Breast epithelium (tissue), 4 donors: Measurements from ENCODE around the gene FAH. TPM values are rescaled to one million over a fixed set of nuclear protein-coding genes. Genes with fewer than 3 reads are reported as not detected.
A peak's percentile ranks its signal among the peaks of the same experiment; 100 is the strongest.

ENCODE experiments used
- DNase-seq, 2 donors: peaks; one replicate each; pipeline ENCODE4 v3.0.0-alpha.2; 2019; ENCODE audit warnings: low spot score in 2 of 2
- H3K27ac ChIP-seq, 2 donors: fragments of 200-600 bp; sonication (generic) in 1 of 2; one replicate each; pipeline ENCODE4 v1.5.1; 2016 to 2019; ENCODE audit warnings: mild to moderate bottlenecking in 1 of 2
- H3K27me3 ChIP-seq, 2 donors: fragments of 200-600 bp; sonication (generic) in 1 of 2; one replicate each; pipeline versions ENCODE4 v1.5.1 to v1.6.0; 2017 to 2019; ENCODE audit warnings: control low read depth in 1 of 2, mild to moderate bottlenecking in 1 of 2
- H3K36me3 ChIP-seq: fragments of 200-600 bp; one replicate; pipeline ENCODE4 v1.5.1; 2019
- H3K4me1 ChIP-seq, 2 donors: fragments of 200-600 bp; sonication (generic); one replicate each; pipeline ENCODE4 v1.5.1; 2016 to 2019; ENCODE audit warnings: control low read depth in 1 of 2
- H3K4me3 ChIP-seq, 3 donors: fragments of 200-600 bp; sonication (generic); 1 replicate in 2 of 3; 2 replicates in 1 of 3; pipeline ENCODE4 v1.5.1; 2016 to 2019; ENCODE audit warnings: mild to moderate bottlenecking in 3 of 3, moderate library complexity in 2 of 3
- H3K9me3 ChIP-seq, 2 donors: fragments of 200-600 bp; sonication (generic) in 1 of 2; one replicate each; pipeline ENCODE4 v1.5.1; 2016 to 2019; ENCODE audit warnings: control low read depth in 1 of 2
- POLR2A ChIP-seq: fragments of 450-650 bp; IDR thresholded peaks from one replicate; pipeline ENCODE4 v1.6.1; 2016; ENCODE audit warnings: antibody characterized with exemption, mild to moderate bottlenecking, moderate library complexity
- POLR2AphosphoS5 ChIP-seq, 3 donors: sonication (generic); formaldehyde crosslinking; IDR thresholded peaks; one replicate each; pipeline ENCODE4 v1.6.1; 2017; ENCODE audit warnings: antibody characterized with exemption in 3 of 3
- intact Hi-C: fragments of 100-400 bp; cut with DNase I; formaldehyde crosslinking; loops from one replicate; pipeline ENCODE4 v1.15.1; 2023; ENCODE audit warnings: low total_unique reads
- total RNA-seq, 3 donors: library from RNA; depleted of rRNA; stranded (reverse); fragments of >200 nt; gene quantifications; one replicate each; pipeline ENCODE4 v1.1.0, GENCODE V29; 2016
- TF ChIP-seq, protein P1 (sequence below), 3 donors: fragments of 450-650 bp; IDR thresholded peaks; one replicate each; pipeline ENCODE4 v1.5.1; 2016 to 2017; ENCODE audit warnings: antibody characterized with exemption in 3 of 3, mild to moderate bottlenecking in 3 of 3, moderate library complexity in 3 of 3

FAH gene
- total RNA-seq, 3 donors from 2014 or later = 48.8 to 164 (median 50.9) TPM

DNA sequence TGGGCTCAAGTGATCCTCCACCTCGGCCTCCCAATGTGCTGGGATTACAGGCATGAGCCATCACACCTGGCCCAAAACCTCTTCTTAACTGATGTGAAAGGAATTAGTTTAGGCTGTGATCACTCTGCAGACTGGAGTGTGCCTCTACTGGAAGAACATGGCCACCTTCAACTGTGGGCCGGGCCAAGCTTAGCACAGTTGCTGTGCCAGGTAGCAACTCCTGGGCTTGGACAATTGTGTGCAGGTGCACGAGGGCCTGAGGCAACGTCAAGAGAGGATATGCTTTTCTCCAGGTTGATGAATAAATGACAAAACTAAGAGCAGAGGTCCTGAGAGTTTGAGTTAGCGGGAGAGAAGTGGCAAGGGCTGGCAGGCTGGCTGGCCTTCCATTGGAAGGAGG is 6.5 kb downstream of the FAH start:
- intact Hi-C loops = no loop called here
- no peak for DNase-seq
- TF ChIP-seq, protein P1, sequence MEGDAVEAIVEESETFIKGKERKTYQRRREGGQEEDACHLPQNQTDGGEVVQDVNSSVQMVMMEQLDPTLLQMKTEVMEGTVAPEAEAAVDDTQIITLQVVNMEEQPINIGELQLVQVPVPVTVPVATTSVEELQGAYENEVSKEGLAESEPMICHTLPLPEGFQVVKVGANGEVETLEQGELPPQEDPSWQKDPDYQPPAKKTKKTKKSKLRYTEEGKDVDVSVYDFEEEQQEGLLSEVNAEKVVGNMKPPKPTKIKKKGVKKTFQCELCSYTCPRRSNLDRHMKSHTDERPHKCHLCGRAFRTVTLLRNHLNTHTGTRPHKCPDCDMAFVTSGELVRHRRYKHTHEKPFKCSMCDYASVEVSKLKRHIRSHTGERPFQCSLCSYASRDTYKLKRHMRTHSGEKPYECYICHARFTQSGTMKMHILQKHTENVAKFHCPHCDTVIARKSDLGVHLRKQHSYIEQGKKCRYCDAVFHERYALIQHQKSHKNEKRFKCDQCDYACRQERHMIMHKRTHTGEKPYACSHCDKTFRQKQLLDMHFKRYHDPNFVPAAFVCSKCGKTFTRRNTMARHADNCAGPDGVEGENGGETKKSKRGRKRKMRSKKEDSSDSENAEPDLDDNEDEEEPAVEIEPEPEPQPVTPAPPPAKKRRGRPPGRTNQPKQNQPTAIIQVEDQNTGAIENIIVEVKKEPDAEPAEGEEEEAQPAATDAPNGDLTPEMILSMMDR (IDR thresholded peaks at IDR 0.05) = no peak
- no peak for TF ChIP-seq POLR2AphosphoS5 (IDR thresholded peaks at IDR 0.05)
- TF ChIP-seq POLR2A = no peak
- H3K9me3 ChIP-seq = no peaks in the 10 kb centered on the region
- no peak overlapping the region for H3K27ac ChIP-seq
- no peak overlapping the region for H3K4me3 ChIP-seq
- H3K36me3 ChIP-seq = no peaks in the 10 kb centered on the region
- no peaks in the 10 kb centered on the region for H3K27me3 ChIP-seq
- peaks cover 0 to 5% of the 10 kb centered on the region in 2 donors for H3K4me1 ChIP-seq

DNA sequence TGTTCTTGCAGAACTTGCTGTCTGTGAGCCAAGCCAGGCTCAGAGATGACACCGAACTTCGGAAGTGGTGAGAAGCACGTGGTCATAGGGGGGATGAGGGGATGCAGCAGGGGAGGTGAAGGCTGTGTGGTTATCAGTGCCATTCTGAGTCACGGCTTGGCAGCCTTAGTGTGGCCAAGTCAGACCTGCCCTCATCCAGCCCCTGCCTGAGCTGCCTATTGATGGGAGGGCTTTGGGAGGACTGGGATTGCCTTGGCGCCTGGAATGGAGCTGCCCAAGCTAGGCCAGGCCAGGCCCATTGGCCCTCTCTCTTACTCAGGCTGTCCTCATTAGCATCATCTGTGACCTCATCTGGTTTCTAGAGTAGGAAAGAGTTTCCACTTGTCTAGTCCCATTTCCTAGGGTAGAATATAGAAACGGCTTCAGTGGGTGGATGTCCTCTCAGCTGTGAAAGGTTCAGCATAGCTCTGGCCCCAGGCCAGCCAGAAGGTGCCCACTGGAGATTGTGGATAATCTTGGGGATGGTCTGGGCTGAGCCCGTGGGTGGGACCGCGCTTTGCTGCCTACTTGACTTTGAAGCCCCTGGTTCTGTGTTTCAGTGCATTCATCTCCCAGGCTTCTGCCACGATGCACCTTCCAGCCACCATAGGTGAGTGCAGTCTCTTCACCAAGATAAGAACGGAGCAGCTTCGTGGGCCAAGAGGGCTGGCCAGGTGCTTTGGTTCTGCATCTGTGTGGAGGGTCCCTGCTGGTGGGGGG is 7.2 kb downstream of the FAH start:
- no peaks in the 10 kb centered on the region for H3K27me3 ChIP-seq
- intact Hi-C loops = no loop called here
- peak overlapping the region; percentile 40 to 48 for H3K27ac ChIP-seq
- no peak for TF ChIP-seq POLR2AphosphoS5 (IDR thresholded peaks at IDR 0.05)
- TF ChIP-seq POLR2A = no peak
- TF ChIP-seq, protein P1 (IDR thresholded peaks at IDR 0.05) = no peak
- no peak overlapping the region for H3K4me3 ChIP-seq
- no peaks in the 10 kb centered on the region for H3K9me3 ChIP-seq
- DNase-seq = no peak
- no peaks in the 10 kb centered on the region for H3K36me3 ChIP-seq
- H3K4me1 ChIP-seq = peaks cover 0 to 5% of the 10 kb centered on the region in 2 donors

DNA sequence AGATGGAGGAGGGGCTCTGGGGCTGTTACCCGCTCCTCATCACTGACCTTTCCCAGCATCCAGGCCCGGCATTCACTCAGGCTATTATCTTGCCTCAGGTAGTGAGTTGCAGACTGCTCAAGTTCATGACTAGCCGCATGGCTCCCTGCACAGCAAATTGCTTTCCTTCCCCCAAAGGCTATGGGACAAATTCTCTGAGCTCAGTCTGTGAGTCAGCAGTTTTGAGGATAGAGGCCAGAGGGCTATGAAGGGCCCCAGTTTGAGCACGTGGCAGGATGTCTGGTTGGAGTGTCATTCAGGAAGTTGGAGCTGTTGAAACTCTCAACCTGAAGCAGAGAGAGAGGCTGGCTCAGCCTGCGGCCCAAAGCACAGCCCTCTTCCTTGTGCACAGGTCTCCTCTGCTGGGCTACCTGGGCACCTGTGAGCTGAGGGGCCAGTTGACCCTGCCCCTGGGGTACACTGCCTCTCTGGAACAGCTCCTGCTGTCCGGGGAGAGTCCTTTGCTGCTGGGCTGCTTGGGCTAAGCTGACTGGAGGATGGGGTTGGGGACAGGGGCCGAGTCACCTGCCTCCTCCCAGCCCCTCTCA is 7.9 kb downstream of the FAH start:
- Histone ChIP-seq H3K9me3 (no peaks in the 10 kb centered on the region), H3K36me3 (no peaks in the 10 kb centered on the region), H3K4me1 (peaks cover 0 to 5% of the 10 kb centered on the region in 2 donors), H3K4me3 (no peak overlapping the region), H3K27ac (peak overlapping the region; percentile 48 to 58), H3K27me3 (no peaks in the 10 kb centered on the region)
- intact Hi-C loops = no loop called here
- peak; percentile 69 to 72 for DNase-seq
- TF ChIP-seq, protein P1 (IDR thresholded peaks at IDR 0.05) = no peak
- TF ChIP-seq POLR2AphosphoS5 (IDR thresholded peaks at IDR 0.05) (peak in 1 of 3 donors; percentile 15), POLR2A (no peak)

DNA sequence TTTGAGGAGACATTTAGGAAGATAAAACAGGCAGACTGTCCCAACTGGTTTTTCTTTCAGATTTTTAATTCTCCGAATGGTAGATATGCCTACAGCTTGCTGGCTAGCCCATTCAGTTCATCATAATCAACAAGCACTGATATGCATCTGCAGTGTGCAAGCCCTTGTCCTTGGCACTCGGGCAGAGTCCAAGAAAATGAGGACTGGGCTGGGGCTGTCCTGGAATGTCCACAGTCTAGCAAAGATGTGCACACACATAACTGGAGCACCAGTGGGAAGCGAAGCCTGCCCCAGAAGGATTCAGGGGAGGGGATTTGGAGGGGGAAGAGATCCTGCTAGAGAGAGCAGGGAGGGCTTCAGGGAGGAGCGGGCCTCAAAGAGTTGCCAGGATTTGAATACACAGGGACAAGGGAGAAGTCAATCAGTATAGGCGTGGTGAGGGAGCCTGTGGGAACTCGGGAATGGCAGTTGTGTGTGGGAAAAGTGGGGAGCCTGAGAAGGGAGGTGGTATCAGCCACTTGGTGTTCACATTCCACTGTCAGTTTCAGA is 8.7 kb downstream of the FAH start:
- H3K4me1 ChIP-seq = peaks cover 0 to 5% of the 10 kb centered on the region in 2 donors
- intact Hi-C loops = no loop called here

More for the DNA sequence above, 8.7 kb downstream of the FAH start:
- Histone ChIP-seq H3K9me3 (no peaks in the 10 kb centered on the region), H3K27ac (no peak overlapping the region), H3K27me3 (no peaks in the 10 kb centered on the region), H3K36me3 (no peaks in the 10 kb centered on the region), H3K4me3 (no peak overlapping the region)
- no peak for DNase-seq
- TF ChIP-seq POLR2AphosphoS5 (IDR thresholded peaks at IDR 0.05) (no peak), POLR2A (no peak)
- TF ChIP-seq, protein P1 (IDR thresholded peaks at IDR 0.05) = no peak
